Pancreas (tissue), 10 donors: ENCODE measurements around the gene ANGPTL1. TPM values are rescaled to one million over a fixed set of nuclear protein-coding genes. Genes with fewer than 3 reads are reported as not detected.
A peak's percentile ranks its signal among the peaks of the same experiment; 100 is the strongest.

ENCODE experiments used
- ATAC-seq, 4 donors: fragments of 200-7000 bp; cut with Tn5 transposase; one replicate each; pipeline versions ENCODE4 v1.8.0 to v1.9.1; 2020; ENCODE audit warnings: mild to moderate bottlenecking in 4 of 4, moderate library complexity in 4 of 4
- DNase-seq, 6 donors: peaks; one replicate each; pipeline ENCODE4 v3.0.0-alpha.2; 2020
- FAIRE-seq: peaks from 2 replicates; lab custom pipeline; 2012; peaks lifted over from hg19 to GRCh38; lab: Jason Lieb, UNC
- H3K27ac ChIP-seq, 4 donors: fragments of 200-600 bp; sonication (generic); 1 replicate in 3 of 4; 2 replicates in 1 of 4; pipeline versions ENCODE4 v1.5.0 to v1.8.0; 2020
- H3K27me3 ChIP-seq, 4 donors: fragments of 200-600 bp; one replicate each; pipeline ENCODE4 v1.8.0; 2021
- H3K36me3 ChIP-seq, 3 donors: fragments of 200-600 bp; sonication (generic) in 1 of 3; one replicate each; pipeline versions ENCODE4 v1.5.0 to v1.8.0; 2020 to 2021
- H3K4me1 ChIP-seq, 3 donors: fragments of 200-600 bp; one replicate each; pipeline ENCODE4 v1.8.0; 2021
- H3K4me3 ChIP-seq, 4 donors: fragments of 200-600 bp; sonication (generic) in 2 of 4; one replicate each; pipeline versions ENCODE4 v1.5.0 to v1.8.0; 2020 to 2021
- H3K9me3 ChIP-seq, 4 donors: fragments of 200-600 bp; one replicate each; pipeline ENCODE4 v1.8.0; 2021
- WGBS, 2 donors: extraction: QIAGEN DNeasy Blood & Tissue Kit; methylation state at CpG; one replicate each; pipeline ENCODE4 v1.1.7; 2013; 5-methylcytosine and 5-hydroxymethylcytosine counted together
- intact Hi-C, 3 donors: fragments of 100-400 bp; cut with DNase I; formaldehyde crosslinking; loops; one replicate each; pipeline versions ENCODE4 v1.11.1 to v1.14.2; 2022
- polyA plus RNA-seq, 2 donors: library from polyadenylated mRNA; stranded (reverse); fragments of 200-250 nt; gene quantifications; one replicate each; pipeline ENCODE4 v1.2.3, GENCODE V29; 2013
- total RNA-seq, 6 donors: library from RNA; stranded (reverse); fragmentation: NEBNext Ultra II Directional in 4 of 6; extraction: Animal tissue kit (Norgen Biotek cat#: 25700) in 4 of 6; gene quantifications; one replicate each; pipeline versions ENCODE4 v1.2.1 to v1.2.4, GENCODE V29; 2021 to 2023
- TF ChIP-seq, protein P1 (sequence below), 4 donors: fragments of 200-600 bp; sonication (generic) in 3 of 4; IDR thresholded peaks; one replicate each; pipeline versions ENCODE4 v1.5.0 to v1.8.0; 2021; ENCODE audit warnings: antibody characterized with exemption in 4 of 4
- donor health status: healthy with polysubstance abuse.
- donor health status: DM: no; HTN: no; CAD: no; lungs with moderate emphysema.
- donor health status: DM: no; HTN: no; CAD: no.
- donor health status: control.
- donor health status: control.
- donor health status: Bipolar disorder and iron deficiency.
- donor health status: DM: yes; HTN: yes; CAD: no.
- donor health status: DM: no; HTN: no; CAD: no.
- donor health status: DM: no; HTN: no; CAD: no.
- donor health status: DM: yes; HTN: yes; CAD: no.

Gene ANGPTL1
- total and polyA plus RNA-seq, 8 donors: 2.5 to 10.1 (median 4.6) TPM

DNA sequence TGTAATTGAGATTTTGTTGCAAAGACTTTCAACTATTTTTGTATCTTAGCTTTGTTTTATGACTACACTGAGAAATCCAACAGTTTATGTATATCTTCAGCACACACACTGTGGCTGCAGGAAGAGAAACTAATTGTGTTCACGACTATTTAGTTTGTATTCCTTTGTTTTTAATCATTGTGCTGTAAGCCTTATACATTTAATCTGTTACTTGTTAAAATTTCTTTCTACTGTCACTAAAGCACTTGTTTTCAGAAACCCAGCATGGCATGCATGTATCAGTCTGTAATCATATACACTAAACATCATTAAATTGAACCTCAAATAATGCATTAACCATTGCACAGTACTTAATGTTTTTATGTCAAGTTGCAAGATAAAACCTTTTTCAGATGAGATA lies 656 bp downstream of the ANGPTL1 start:
- H3K27me3 ChIP-seq: no peaks in the 10 kb centered on the region
- 23 to 49% methylated on average over 1 of the region's 1 CpG for WGBS, 2 donors
- peak overlapping the region in 3 of 4 donors; percentile 51 to 59 (median 55) for H3K27ac ChIP-seq
- ATAC-seq: no peak
- peak; percentile 56 for FAIRE-seq
- H3K4me1 ChIP-seq: peaks cover 13 to 28% (median 16%) of the 10 kb centered on the region in 3 donors
- H3K36me3 ChIP-seq: no peaks in the 10 kb centered on the region
- intact Hi-C loops: no loop called here
- H3K9me3 ChIP-seq: no peaks in the 10 kb centered on the region
- H3K4me3 ChIP-seq: peak overlapping the region in 2 of 4 donors; percentile 6 to 20
- TF ChIP-seq, protein P1, sequence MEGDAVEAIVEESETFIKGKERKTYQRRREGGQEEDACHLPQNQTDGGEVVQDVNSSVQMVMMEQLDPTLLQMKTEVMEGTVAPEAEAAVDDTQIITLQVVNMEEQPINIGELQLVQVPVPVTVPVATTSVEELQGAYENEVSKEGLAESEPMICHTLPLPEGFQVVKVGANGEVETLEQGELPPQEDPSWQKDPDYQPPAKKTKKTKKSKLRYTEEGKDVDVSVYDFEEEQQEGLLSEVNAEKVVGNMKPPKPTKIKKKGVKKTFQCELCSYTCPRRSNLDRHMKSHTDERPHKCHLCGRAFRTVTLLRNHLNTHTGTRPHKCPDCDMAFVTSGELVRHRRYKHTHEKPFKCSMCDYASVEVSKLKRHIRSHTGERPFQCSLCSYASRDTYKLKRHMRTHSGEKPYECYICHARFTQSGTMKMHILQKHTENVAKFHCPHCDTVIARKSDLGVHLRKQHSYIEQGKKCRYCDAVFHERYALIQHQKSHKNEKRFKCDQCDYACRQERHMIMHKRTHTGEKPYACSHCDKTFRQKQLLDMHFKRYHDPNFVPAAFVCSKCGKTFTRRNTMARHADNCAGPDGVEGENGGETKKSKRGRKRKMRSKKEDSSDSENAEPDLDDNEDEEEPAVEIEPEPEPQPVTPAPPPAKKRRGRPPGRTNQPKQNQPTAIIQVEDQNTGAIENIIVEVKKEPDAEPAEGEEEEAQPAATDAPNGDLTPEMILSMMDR (IDR thresholded peaks at IDR 0.05): no peak
- no peak for DNase-seq

DNA sequence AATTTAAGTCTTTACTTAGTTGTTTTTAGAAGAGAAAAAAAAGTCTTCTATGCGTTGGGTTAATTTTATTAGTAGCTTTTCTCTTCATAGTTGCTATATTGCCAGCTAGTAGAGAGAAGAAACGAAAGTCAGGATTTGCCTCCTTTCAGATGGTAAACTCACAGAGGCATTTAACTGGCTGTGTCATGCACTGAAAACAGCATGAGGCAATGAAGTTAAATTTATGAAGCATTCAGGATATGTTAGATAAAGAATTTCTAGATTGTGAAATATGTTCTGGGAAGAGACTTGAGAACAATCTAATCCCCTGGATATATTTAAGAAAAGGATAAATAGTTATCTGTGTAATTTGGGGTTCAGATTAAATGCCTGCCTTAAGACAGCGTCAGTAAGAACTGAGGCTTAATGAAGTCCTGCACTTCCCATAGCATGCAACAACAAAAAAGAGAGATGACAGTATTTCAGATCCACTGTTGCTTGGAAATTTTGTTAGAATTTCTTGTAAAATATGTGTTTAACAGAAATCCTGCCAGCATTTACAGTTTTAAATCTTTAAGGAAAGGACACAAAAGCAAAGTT lies 1.7 kb downstream of the ANGPTL1 start:
- 46 to 59% methylated on average over 3 of the region's 3 CpGs for WGBS, 2 donors
- FAIRE-seq: no peak

DNA sequence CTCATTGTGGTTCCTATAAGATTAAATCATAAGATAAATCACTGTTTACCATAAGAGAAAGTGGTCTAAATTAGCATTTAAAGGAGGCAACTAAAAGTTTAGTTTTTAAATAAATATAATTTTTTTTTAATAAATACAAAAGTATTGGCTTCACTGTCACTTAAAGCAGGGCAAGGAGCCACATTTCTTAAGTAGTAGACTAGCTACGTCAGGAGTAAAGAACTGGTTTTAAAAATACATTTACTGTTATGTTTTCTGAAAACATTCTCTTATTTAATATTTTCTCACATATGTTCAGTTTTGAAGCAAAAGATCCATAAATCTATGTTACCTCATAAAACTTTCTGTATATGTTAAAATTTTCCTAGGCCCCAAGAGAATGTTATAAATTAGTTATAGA lies 2.2 kb downstream of the ANGPTL1 start:
- intact Hi-C loops: no loop called here
- no peaks in the 10 kb centered on the region for H3K9me3 ChIP-seq
- H3K27me3 ChIP-seq: no peaks in the 10 kb centered on the region
- no peak for ATAC-seq
- TF ChIP-seq, protein P1 (IDR thresholded peaks at IDR 0.05): no peak
- H3K4me3 ChIP-seq: peak overlapping the region in 2 of 4 donors; percentile 20 to 25
- H3K27ac ChIP-seq: peak overlapping the region in 2 of 4 donors; percentile 37 to 59
- H3K36me3 ChIP-seq: no peaks in the 10 kb centered on the region
- H3K4me1 ChIP-seq: peaks cover 13 to 28% (median 16%) of the 10 kb centered on the region in 3 donors
- peak; percentile 85 for FAIRE-seq
- no peak for DNase-seq
- 40 to 57% methylated on average over 1 of the region's 1 CpG for WGBS, 2 donors

More for the DNA sequence above, 1.7 kb downstream of the ANGPTL1 start:
- peak overlapping the region in 3 of 4 donors; percentile 6 to 59 (median 37) for H3K27ac ChIP-seq
- no peaks in the 10 kb centered on the region for H3K36me3 ChIP-seq
- peaks cover 13 to 28% (median 16%) of the 10 kb centered on the region in 3 donors for H3K4me1 ChIP-seq
- no peak for DNase-seq
- ATAC-seq: peak in 2 of 4 donors; percentile 38 to 51
- H3K4me3 ChIP-seq: peak overlapping the region in 2 of 4 donors; percentile 20 to 25
- H3K27me3 ChIP-seq: no peaks in the 10 kb centered on the region
- TF ChIP-seq, protein P1 (IDR thresholded peaks at IDR 0.05): no peak
- intact Hi-C loops: no loop called here
- no peaks in the 10 kb centered on the region for H3K9me3 ChIP-seq

DNA sequence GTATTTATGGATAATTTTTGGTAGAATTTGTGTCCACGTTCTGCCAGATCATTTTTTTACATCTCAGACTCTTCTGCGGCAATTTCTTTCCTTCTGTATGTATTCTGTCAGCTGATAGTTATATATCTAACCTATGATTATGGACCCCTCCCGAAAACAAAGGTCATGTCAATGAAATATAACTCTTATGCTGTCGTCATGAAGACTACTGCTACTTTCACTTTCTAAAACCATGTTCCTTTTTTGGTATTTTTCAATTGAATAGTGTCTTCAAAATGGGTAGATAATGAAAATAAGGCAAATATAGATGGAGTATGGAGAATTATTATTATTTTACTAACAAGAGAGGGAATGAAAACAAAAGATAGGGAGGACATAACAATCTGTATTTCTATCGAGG lies 3.2 kb downstream of the ANGPTL1 start:
- Histone ChIP-seq H3K4me1 (peaks cover 13 to 21% (median 15%) of the 10 kb centered on the region in 3 donors), H3K27me3 (no peaks in the 10 kb centered on the region), H3K4me3 (peak overlapping the region in 2 of 4 donors; percentile 20 to 25), H3K36me3 (no peaks in the 10 kb centered on the region), H3K9me3 (no peaks in the 10 kb centered on the region), H3K27ac (peak overlapping the region in 2 of 4 donors; percentile 33 to 37)
- 35 to 50% methylated on average over 5 of the region's 5 CpGs for WGBS, 2 donors
- ATAC-seq (peak in 2 of 4 donors; percentile 25 to 39), FAIRE-seq (peak; percentile 87), DNase-seq (no peak)
- intact Hi-C loops: no loop called here
- TF ChIP-seq, protein P1 (IDR thresholded peaks at IDR 0.05): no peak

DNA sequence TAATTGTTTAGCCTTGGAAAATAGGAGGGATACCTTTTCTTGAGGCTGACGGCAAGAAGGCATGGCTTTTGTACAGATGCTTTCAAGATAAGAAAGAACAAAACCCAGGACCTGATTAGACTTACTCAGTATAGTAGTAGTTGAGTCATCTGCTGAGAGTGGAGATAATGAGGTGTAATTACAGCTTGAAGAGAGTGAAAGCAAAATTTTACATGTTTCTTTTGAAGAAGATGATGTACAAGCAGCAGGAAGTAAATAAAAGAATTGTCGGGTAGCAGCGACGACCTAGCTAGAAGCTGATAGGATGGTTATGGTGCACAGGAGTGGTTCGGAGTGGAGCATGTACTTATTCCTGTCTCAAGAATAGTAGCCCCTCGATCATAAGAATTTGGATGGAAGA lies 6.6 kb downstream of the ANGPTL1 start:
- Histone ChIP-seq H3K27me3 (no peaks in the 10 kb centered on the region), H3K27ac (no peak overlapping the region), H3K36me3 (no peaks in the 10 kb centered on the region), H3K4me3 (no peak overlapping the region), H3K4me1 (no peaks in the 10 kb centered on the region), H3K9me3 (no peaks in the 10 kb centered on the region)
- intact Hi-C loops: no loop called here
- 74 to 84% methylated on average over 6 of the region's 6 CpGs for WGBS, 2 donors
- ATAC-seq (no peak), DNase-seq (no peak), FAIRE-seq (no peak)
- TF ChIP-seq, protein P1 (IDR thresholded peaks at IDR 0.05): no peak
